ENCODE results near the gene GPR179.
"Not testable (repeated sequence)": the region's sequence is repeated elsewhere in the genome, so short reads cannot be mapped to it uniquely, and the experiment has no call there.

GPR179 gene

GRCh38 chr17:38327936-38328335 lies 15.8 kb downstream of the GPR179 start:
- Histone ChIP-seq H3K27me3 (ENCODE audit: control insufficient read depth, insufficient read depth, low read length) (peaks cover 28% of the 10 kb centered on the region), H3K4me3 (ENCODE audit: low read length) (no peak overlapping the region), H3K9ac (ENCODE audit: low read length) (no peak overlapping the region), H3K4me1 (ENCODE audit: control insufficient read depth, insufficient read depth, low read length) (peaks cover 22% of the 10 kb centered on the region), H3K9me3 (ENCODE audit: control insufficient read depth, low read length) (no peaks in the 10 kb centered on the region), H3K36me3 (ENCODE audit: control insufficient read depth, insufficient read depth, low read length) (no peaks in the 10 kb centered on the region)

GRCh38 chr17:38326996-38327792 lies 16.6 kb downstream of the GPR179 start:
- no peak overlapping the region for H3K9ac ChIP-seq (ENCODE audit: low read length)
- no peaks in the 10 kb centered on the region for H3K9me3 ChIP-seq (ENCODE audit: control insufficient read depth, low read length)
- no peaks in the 10 kb centered on the region for H3K36me3 ChIP-seq (ENCODE audit: control insufficient read depth, insufficient read depth, low read length)
- peaks cover 28% of the 10 kb centered on the region for H3K27me3 ChIP-seq (ENCODE audit: control insufficient read depth, insufficient read depth, low read length)
- H3K4me3 ChIP-seq (ENCODE audit: low read length), result no peak overlapping the region
- peaks cover 22% of the 10 kb centered on the region for H3K4me1 ChIP-seq (ENCODE audit: control insufficient read depth, insufficient read depth, low read length)

- Histone ChIP-seq H3K4me3 (ENCODE audit: low read length) (no peak overlapping the region), H3K27me3 (ENCODE audit: control insufficient read depth, insufficient read depth, low read length) (peaks cover 12% of the 10 kb centered on the region), H3K4me1 (ENCODE audit: control insufficient read depth, insufficient read depth, low read length) (peaks cover 13% of the 10 kb centered on the region), H3K9me3 (ENCODE audit: control insufficient read depth, low read length) (no peaks in the 10 kb centered on the region), H3K9ac (ENCODE audit: low read length) (no peak overlapping the region), H3K36me3 (ENCODE audit: control insufficient read depth, insufficient read depth, low read length) (no peaks in the 10 kb centered on the region)
Measured at GRCh38 chr17:38325221-38325851, 18.4 kb downstream of the GPR179 start.

DNA sequence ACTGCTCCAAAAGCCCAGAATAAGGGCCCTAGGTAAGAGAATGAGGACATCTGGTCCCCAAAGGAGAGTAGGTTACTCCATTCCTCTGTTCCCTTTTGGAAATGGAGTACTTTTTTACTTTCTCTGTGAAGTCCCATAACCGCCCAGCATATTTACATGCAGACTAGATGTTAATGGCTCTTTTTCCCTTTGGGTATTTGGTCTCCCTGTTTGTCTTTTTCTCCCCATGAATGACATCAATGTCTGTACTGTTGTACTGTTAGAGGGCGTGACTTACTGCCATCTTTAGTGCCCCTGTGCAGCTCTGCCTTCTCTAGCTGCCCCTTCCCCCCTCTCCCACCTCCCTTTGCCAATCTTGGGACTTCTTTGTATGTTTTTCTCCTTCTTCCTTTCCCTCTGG lies 19.0 kb downstream of the GPR179 start:
- Histone ChIP-seq H3K36me3 (ENCODE audit: control insufficient read depth, insufficient read depth, low read length) (no peaks in the 10 kb centered on the region), H3K27me3 (ENCODE audit: control insufficient read depth, insufficient read depth, low read length) (peaks cover 9% of the 10 kb centered on the region), H3K4me1 (ENCODE audit: control insufficient read depth, insufficient read depth, low read length) (peaks cover 13% of the 10 kb centered on the region), H3K9me3 (ENCODE audit: control insufficient read depth, low read length) (no peaks in the 10 kb centered on the region), H3K9ac (ENCODE audit: low read length) (no peak overlapping the region), H3K4me3 (ENCODE audit: low read length) (no peak overlapping the region)

GRCh38 chr17:38324141-38324697 lies 19.5 kb downstream of the GPR179 start:
- H3K4me1 ChIP-seq (ENCODE audit: control insufficient read depth, insufficient read depth, low read length), result peaks cover 13% of the 10 kb centered on the region
- peaks cover 7% of the 10 kb centered on the region for H3K27me3 ChIP-seq (ENCODE audit: control insufficient read depth, insufficient read depth, low read length)
- no peaks in the 10 kb centered on the region for H3K36me3 ChIP-seq (ENCODE audit: control insufficient read depth, insufficient read depth, low read length)
- H3K4me3 ChIP-seq (ENCODE audit: low read length), result no peak overlapping the region
- H3K9me3 ChIP-seq (ENCODE audit: control insufficient read depth, low read length), result no peaks in the 10 kb centered on the region
- no peak overlapping the region for H3K9ac ChIP-seq (ENCODE audit: low read length)

- no peak overlapping the region for H3K4me3 ChIP-seq (ENCODE audit: low read length)
- no peaks in the 10 kb centered on the region for H3K9me3 ChIP-seq (ENCODE audit: control insufficient read depth, low read length)
- H3K4me1 ChIP-seq (ENCODE audit: control insufficient read depth, insufficient read depth, low read length), result peaks cover 13% of the 10 kb centered on the region
- H3K9ac ChIP-seq (ENCODE audit: low read length), result no peak overlapping the region
- no peaks in the 10 kb centered on the region for H3K36me3 ChIP-seq (ENCODE audit: control insufficient read depth, insufficient read depth, low read length)
- peaks cover 7% of the 10 kb centered on the region for H3K27me3 ChIP-seq (ENCODE audit: control insufficient read depth, insufficient read depth, low read length)
Measured at GRCh38 chr17:38322897-38323296, 20.9 kb downstream of the GPR179 start.

GRCh38 chr17:38322156-38322779 lies 21.5 kb downstream of the GPR179 start:
- Histone ChIP-seq H3K9ac (ENCODE audit: low read length) (no peak overlapping the region), H3K27me3 (ENCODE audit: control insufficient read depth, insufficient read depth, low read length) (peaks cover 4% of the 10 kb centered on the region), H3K9me3 (ENCODE audit: control insufficient read depth, low read length) (no peaks in the 10 kb centered on the region), H3K36me3 (ENCODE audit: control insufficient read depth, insufficient read depth, low read length) (no peaks in the 10 kb centered on the region), H3K4me1 (ENCODE audit: control insufficient read depth, insufficient read depth, low read length) (peaks cover 13% of the 10 kb centered on the region), H3K4me3 (ENCODE audit: low read length) (no peak overlapping the region)

DNA sequence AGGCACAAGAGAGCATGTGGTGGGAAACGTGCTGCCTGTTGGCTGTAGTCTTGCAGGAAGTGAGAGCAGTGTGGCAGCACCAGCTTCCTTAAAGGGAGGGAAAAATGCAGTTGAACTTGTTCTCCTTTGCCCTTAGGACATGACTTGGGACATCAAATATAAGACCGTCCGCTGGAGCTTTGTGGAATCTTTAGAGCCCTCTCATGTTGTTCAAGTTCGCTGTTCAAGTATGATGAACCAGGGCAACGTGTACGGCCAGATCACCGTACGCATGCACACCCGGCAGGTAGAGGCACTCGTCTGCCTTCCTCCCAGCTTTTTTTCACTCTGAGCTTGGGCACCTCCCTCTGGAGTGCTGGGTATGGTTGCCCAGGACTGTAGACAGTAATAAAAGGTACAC lies 23.3 kb downstream of the GPR179 start:
- H3K36me3 ChIP-seq (ENCODE audit: control insufficient read depth, insufficient read depth, low read length), result no peaks in the 10 kb centered on the region
- H3K27me3 ChIP-seq (ENCODE audit: control insufficient read depth, insufficient read depth, low read length), result no peaks in the 10 kb centered on the region
- H3K4me3 ChIP-seq (ENCODE audit: low read length), result no peak overlapping the region
- no peaks in the 10 kb centered on the region for H3K9me3 ChIP-seq (ENCODE audit: control insufficient read depth, low read length)
- H3K4me1 ChIP-seq (ENCODE audit: control insufficient read depth, insufficient read depth, low read length), result peaks cover 13% of the 10 kb centered on the region
- no peak overlapping the region for H3K9ac ChIP-seq (ENCODE audit: low read length)

DNA sequence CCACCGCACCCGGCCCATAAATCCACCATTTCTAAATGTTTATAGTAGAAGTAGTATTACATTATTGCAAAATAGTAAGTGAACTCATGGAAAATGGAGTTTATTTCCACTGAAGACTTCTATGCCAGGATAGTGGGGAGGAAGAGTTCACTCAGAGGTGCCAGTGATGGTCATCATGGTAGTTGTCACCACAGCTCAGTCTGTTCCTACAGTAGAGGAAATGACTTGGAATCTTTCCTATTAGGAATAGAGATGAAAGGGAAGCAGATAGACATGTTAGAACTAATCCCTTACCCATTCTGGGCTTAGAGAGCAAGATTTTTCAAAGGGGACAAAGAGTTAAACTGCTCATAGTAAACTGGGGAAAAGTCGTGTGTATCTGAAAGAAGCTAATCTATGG lies 26.7 kb downstream of the GPR179 start:
- Histone ChIP-seq H3K4me3 (ENCODE audit: low read length) (no peak overlapping the region), H3K9me3 (ENCODE audit: control insufficient read depth, low read length) (no peaks in the 10 kb centered on the region), H3K27me3 (ENCODE audit: control insufficient read depth, insufficient read depth, low read length) (no peaks in the 10 kb centered on the region), H3K36me3 (ENCODE audit: control insufficient read depth, insufficient read depth, low read length) (no peaks in the 10 kb centered on the region), H3K9ac (ENCODE audit: low read length) (no peak overlapping the region), H3K4me1 (ENCODE audit: control insufficient read depth, insufficient read depth, low read length) (no peaks in the 10 kb centered on the region)

DNA sequence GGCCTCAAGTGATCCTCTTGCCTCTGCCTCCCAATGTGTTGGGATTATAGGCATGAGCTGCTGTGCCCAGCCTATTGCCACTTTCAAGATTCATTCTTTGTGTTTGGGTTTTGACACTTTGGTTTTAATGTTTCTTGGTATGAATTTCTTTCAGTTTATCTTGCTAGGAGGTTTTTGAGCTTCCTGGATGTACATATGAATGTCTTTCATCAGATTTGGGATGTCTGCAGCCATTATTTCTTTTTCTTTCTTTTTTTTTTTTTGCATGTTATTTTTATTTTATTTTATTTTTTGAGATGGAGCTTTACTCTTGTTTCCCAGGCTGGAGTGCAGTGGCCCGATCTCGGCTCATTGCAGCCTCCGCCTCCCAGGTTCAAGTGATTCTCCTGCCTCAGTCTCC lies 28.3 kb downstream of the GPR179 start:
- no peaks in the 10 kb centered on the region for H3K9me3 ChIP-seq (ENCODE audit: control insufficient read depth, low read length)
- no peak overlapping the region for H3K4me3 ChIP-seq (ENCODE audit: low read length)
- H3K27me3 ChIP-seq (ENCODE audit: control insufficient read depth, insufficient read depth, low read length), result no peaks in the 10 kb centered on the region
- H3K4me1 ChIP-seq (ENCODE audit: control insufficient read depth, insufficient read depth, low read length), result no peaks in the 10 kb centered on the region
- H3K36me3 ChIP-seq (ENCODE audit: control insufficient read depth, insufficient read depth, low read length), result no peaks in the 10 kb centered on the region
- H3K9ac ChIP-seq (ENCODE audit: low read length), result no peak overlapping the region

- H3K9ac ChIP-seq (ENCODE audit: low read length), result peak within 1 kb of the TSS; percentile 70
- H3K4me3 ChIP-seq (ENCODE audit: low read length), result peak within 1 kb of the TSS; percentile 60
- not testable (repeated sequence) for H3K9me3 ChIP-seq (ENCODE audit: control insufficient read depth, low read length); H3K36me3 ChIP-seq (ENCODE audit: control insufficient read depth, insufficient read depth, low read length); H3K4me1 ChIP-seq (ENCODE audit: control insufficient read depth, insufficient read depth, low read length); H3K27me3 ChIP-seq (ENCODE audit: control insufficient read depth, insufficient read depth, low read length)
Measured at GRCh38 chr17:38296834-38297517, 46.8 kb downstream of the GPR179 start, which contains the start of gene MRPL45. Gene MRPL45 (plus strand): TSS chr17:38297168. CDS start chr17:38297184, 16 bp downstream.
